GM19328 (cell line): ENCODE results near the gene STX18.

Source experiments
- ATAC-seq: cut with Tn5 transposase; IDR thresholded peaks from one replicate; pipeline ENCODE4 v1.9.1; 2021; ENCODE audit warnings: mild to moderate bottlenecking, moderate library complexity; ENCODE audit not compliant: unreplicated experiment

The STX18 gene

DNA sequence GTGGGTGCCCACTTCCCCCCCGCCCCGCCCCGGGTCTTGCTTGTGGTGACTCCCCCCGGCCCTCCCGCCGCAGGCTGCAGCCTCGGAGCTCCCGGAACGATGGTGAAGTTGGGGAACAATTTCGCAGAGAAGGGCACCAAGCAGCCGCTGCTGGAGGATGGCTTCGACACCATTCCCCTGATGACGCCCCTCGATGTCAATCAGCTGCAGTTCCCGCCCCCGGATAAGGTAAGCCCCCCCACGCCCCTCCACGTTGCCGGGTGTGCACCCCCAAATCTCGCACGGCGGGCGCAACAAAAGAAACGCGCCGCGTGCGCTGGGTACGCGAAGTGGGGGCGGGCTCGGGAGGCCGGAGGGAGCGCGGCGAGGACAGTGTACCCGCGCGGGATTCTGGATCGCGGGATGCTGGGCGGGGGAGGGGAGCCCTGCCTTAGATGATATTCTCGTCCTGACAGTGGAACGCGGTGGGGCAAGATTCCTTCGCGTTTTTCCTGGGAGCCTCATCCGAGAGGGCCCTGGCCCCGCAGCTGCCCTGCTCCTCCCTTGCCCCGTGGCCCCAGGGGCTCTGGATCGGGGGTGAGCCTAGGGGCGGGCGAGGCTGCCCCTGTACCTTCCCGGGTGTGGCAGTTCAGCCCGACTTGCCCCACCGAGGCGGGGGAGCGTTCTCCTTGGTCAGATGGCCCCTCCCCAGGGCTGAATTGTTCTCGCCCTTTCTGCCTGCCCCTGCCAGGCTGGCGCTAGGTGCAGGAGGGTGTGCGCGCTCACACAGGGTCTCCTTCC lies 154.1 kb downstream of the STX18 start:
- no peak for ATAC-seq

DNA sequence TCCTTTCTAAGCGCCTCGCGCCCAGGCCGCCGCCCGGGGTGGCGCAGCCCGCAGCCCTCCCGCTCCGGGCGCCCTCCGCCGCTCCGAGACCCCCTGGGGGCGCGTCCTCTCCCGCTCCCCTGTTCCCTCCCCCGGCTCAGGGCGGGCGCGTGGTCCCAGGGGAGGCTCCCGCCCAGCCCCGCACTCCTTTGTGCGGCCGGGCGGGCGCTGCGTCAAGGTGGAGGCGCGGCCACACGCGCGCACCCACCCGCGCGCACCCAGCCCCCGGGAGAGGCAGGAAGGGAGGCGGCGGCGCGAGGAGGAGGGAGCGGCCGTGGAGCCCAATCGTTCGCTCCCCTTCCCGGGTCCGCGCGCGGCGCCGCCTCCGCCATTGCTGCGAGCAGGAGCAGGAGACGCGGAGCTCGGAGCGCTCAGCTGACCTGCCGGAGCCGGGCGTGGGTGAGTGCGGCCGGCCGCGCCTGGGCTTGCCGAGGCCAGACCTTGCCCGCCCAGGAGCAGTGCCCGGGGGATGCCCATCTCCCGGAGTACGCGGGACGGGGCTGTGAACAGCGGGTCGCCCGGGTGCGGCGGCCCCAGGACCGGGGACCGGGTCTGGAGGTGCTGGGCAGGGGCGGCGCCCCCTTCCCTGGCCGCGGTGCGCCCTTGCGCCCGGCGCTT lies 155.0 kb downstream of the STX18 start, which contains the start of gene NSG1:
Gene NSG1 (plus strand): TSS at position 367 of the 657 bp plus-strand sequence. CDS start 528 bp downstream, outside the sequence.
- no peak for ATAC-seq

DNA sequence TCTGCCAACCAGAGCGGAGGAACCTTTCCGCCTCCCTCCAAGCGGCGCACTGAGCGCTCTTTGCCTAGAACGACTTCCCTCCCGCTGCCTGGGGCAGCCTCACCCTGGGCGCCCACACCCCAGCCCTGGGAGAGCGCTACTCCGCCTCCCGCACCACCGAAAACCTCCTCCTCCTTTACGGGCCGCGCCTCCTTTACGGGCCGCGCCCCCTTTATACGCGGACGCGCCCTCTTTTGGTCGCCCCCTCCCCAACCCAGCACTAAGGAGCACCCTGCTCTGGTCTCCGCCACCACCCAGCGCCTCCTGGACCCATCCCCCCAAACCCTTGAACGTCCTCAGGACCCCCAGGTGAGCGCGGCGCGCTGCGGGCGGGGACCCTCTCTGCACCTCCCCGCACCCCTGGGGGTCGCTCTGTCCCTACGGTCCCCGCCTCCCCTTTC lies 155.5 kb downstream of the STX18 start:
- ATAC-seq: no peak

DNA sequence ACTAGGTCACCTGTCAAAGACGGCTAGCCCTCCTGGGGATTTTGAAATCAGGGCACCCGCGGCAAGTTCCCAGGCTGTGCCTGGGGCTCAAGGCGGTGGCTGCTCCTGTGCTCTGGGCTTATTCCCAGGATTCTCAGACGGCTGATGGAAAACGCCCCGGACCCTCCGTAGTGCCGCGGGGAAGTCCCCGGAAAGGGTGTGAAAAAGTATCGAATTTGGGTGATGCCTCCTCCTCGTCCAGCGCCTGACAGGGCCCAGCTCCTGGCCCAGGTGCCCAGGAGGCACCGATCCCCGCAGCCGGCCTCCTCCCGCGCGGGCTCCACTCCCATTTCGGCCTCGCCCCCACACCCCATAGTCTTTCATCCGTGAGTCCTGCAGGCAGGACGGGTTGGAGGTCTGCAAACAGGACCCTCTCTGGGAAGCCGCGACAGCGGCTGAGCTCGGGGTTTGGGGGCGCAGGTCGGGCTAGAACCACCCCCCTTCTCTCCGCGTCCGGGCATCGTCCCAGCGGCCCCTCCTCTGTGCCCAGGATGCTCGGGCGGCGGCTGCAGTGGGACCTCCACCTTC lies 156.0 kb downstream of the STX18 start:
- no peak for ATAC-seq

DNA sequence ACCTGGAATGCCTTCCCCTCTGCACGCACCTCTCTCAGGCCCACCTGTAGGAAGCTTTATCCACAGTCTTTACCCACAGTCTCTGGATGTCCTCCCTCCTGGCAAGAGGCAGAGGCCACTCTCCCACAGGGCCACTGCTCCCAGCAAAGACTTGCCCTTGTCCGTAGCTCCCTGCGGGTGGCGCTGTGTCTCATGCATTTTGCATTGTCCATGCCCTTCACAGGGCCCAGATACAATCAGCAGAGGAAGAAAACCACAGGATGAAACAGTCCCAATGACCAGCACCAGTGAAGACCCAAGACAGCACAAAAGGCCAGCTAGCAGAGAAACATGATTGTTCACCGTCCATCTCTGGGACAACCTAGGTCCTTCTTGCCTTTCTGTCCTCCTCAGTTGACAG lies 157.0 kb downstream of the STX18 start:
- no peak for ATAC-seq

DNA sequence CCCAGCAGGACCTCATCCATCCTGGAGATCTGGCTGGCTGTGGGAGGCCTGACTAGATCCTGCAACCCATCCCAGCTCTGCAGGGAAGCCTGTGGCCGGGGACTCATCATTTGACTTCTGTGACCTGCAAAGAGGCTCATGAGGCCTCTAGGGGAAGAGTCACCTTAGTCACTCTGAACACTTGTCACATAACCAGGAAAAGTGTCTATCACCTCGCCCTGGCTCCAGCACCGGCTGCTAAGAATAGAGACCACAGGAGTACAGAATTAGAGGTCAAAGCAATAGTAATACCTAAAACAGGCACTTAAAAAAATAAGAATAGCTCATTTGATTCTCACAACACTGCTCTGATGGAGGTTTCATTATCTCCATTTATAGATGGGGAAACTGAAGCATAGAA lies 158.8 kb downstream of the STX18 start:
- no peak for ATAC-seq

DNA sequence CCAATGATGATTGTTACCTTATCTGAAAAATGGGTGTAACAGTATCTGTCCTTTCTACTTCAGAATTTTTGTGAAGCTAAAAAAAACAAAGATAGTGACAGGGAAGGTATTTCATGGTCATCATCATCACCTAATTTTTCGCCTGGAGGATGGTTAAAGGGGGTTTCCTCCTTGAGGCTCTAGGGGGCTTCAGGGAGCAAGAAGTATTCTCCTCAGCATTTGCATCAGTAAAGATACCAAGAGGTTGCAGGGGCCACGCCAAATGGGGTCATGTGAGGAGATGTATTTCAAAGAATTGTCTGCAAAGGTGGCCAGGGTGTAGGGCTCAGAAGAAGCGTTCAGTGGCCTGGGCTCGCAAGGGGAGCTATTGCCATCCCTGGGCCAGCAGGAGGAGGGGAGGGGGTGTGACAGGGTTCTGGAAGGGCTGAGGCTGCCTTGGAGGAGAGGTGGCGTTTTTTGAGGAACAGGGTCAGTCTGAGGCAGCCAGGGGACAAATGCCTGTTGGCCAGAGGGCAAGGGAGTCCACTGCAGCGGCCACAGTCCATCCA lies 162.2 kb downstream of the STX18 start:
- ATAC-seq: no peak

DNA sequence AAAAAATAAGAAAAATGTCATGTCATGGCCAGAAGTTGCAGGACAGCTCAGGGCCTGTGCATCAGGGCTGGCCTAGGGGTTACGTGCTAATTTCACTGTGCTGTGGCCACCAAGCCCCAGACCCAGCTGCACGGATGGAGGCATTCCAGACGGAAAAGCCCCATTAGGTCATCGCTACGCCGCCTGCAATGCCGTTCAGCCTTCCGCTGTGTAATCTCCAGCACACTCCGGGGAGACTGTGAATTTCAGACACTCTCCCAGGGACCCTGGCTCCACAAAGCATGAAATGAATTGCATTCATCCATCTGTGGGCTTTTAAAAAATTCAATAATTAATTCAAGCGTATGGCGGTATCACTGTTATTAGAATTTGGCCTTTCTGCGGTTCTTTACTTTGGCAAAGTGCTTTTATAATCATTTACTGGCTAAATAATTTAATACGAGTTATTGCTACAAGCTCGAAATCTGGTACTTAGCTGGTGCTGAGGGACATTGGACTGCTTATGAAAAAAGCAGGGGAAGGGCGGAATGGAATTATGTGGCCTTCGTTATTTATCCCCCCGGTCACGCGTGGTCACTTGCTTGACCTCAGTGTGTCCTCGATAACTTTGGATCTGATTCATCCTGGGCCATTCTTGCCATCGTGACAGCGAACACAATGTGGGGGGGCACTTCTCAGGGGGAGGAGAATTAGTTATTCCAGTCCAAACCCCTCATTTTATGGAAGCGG lies 164.0 kb downstream of the STX18 start:
- ATAC-seq: no peak

DNA sequence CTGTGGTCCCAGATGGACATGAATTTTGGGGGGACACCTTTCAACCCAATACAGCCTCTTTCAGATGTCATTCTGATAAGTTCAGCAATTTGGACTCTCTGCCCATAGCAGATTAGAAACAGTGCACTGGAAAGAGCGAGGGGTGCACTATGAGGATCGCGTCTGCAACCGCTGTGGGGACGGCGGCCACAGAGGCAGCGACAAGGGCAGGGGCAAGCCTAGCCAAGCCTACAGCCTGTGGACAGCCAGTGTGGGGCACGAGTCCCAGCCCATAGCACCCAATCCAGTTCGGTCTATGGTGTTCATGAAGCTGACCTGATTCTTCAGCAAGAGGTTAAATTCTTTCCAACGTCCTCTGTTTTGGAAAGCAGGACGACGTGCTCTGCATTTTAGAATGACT lies 164.7 kb downstream of the STX18 start:
- ATAC-seq: no peak

DNA sequence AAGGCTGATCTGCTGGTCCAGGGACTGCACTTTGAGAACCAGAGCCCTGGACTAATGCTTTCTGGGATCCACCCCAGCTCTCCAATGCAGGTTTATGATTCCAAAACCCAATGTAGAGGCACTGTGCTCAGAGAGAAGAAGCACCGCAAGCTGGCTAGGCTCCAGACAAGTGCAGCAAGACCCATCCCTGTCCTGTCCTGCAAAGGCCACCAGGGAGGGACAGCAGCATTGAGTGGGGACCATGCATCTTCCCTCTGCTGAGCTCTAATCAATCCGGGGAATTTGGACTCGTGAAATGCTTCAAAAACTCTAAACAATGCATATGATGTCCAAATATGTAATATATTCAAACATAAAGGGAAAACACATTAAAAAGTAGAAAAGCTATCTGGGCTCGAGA lies 165.8 kb downstream of the STX18 start:
- ATAC-seq: no peak

DNA sequence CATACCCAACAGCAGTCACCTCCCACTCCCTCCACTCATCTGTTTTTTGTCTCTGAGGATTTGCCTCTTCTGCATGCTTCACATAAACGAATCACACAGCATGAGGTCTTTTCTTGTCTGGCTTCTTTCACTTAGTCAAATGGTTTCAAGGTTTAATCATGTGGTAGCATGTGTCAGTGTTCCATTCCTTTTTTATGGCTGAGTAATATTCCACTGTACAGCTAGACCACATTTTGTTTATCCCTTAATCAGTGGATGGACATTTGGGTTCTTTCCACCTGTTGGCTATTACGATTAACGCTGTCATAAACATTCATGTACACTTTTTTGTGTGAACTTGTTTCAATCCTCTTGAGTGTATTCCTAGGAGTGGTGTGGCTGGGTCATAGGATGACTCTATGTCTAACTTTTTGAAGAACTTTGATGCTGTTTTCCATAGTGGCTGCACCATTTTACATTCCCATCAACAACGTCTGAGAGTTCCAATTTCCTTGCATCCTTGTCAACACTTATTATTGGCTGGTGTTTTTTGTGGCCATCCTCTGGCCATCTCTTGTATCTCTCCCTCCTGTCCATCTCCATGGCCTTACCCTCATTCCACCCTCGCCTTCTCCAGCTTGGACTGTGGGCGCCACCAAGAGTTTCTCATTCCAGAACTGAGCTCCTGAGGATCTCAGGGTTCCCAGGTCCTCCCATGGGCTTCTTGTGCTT lies 167.3 kb downstream of the STX18 start:
- no peak for ATAC-seq
